Hypothalamus (tissue), 51 donors: ENCODE results near the gene RTF1.
"Not testable (repeated sequence)": the region's sequence is repeated elsewhere in the genome, so short reads cannot be mapped to it uniquely, and the experiment has no call there.

Experiments used
- DNase-seq, 51 donors: peaks; one replicate each; lab custom pipeline; 2025; lab: John Stamatoyannopoulos, UW

The RTF1 gene

GRCh38 chr15:41416742-41417417, at the start of gene RTF1:
Gene RTF1, plus strand, starts transcription at chr15:41417095. Its CDS starts 21 bp downstream, at chr15:41417116.
- DNase-seq, result peak; percentile 51 to 98 (median 91)

- DNase-seq, result no peak
These were observed 49.5 kb upstream of the RTF1 start for GRCh38 chr15:41367418-41367817.

GRCh38 chr15:41377978-41378377, 38.9 kb upstream of the RTF1 start:
- no peak for DNase-seq

- not testable (repeated sequence) for DNase-seq
These were observed 32.7 kb upstream of the RTF1 start for GRCh38 chr15:41383974-41384749.

- no peak for DNase-seq
These were observed 29.2 kb upstream of the RTF1 start for GRCh38 chr15:41387646-41388045.

GRCh38 chr15:41392659-41393058, 24.2 kb upstream of the RTF1 start:
- no peak for DNase-seq

GRCh38 chr15:41394924-41395323, 22.0 kb upstream of the RTF1 start:
- no peak for DNase-seq

GRCh38 chr15:41396111-41396510, 20.8 kb upstream of the RTF1 start:
- no peak for DNase-seq

- DNase-seq, result no peak
These were observed 15.0 kb upstream of the RTF1 start for GRCh38 chr15:41401904-41402267.

GRCh38 chr15:41407341-41407740, 9.6 kb upstream of the RTF1 start:
- no peak for DNase-seq

GRCh38 chr15:41408234-41408641, 8.7 kb upstream of the RTF1 start:
- DNase-seq, result no peak

GRCh38 chr15:41411031-41411430, 5.9 kb upstream of the RTF1 start:
- DNase-seq, result no peak

GRCh38 chr15:41411441-41411840, 5.5 kb upstream of the RTF1 start:
- no peak for DNase-seq

GRCh38 chr15:41416128-41416741, 660 bp upstream of the RTF1 start:
- DNase-seq, result peak in 1 of 51 donors; percentile 60

GRCh38 chr15:41417418-41418195, 712 bp downstream of the RTF1 start:
- DNase-seq, result peak in 15 of 51 donors; percentile 3 to 53 (median 40)

- no peak for DNase-seq
These were observed 7.2 kb downstream of the RTF1 start for GRCh38 chr15:41423979-41424659.

- DNase-seq, result no peak
These were observed 7.9 kb downstream of the RTF1 start for GRCh38 chr15:41424809-41425208.

GRCh38 chr15:41425907-41426306, 9.0 kb downstream of the RTF1 start:
- not testable (repeated sequence) for DNase-seq

GRCh38 chr15:41429003-41429890, 12.4 kb downstream of the RTF1 start:
- no peak for DNase-seq
